NB4 (cell line): ENCODE results near the gene ZNF580.

Experiments
- MYC ChIP-seq: IDR thresholded peaks from 2 replicates; pipeline ENCODE4 v1.6.1; 2011; ENCODE audit warnings: low read depth, low read length
- POLR2A ChIP-seq: IDR thresholded peaks from 2 replicates; pipeline ENCODE4 v1.6.1; 2011; ENCODE audit warnings: mild to moderate bottlenecking; ENCODE audit not compliant: insufficient read length; ENCODE audit errors: extremely low read depth

DNA sequence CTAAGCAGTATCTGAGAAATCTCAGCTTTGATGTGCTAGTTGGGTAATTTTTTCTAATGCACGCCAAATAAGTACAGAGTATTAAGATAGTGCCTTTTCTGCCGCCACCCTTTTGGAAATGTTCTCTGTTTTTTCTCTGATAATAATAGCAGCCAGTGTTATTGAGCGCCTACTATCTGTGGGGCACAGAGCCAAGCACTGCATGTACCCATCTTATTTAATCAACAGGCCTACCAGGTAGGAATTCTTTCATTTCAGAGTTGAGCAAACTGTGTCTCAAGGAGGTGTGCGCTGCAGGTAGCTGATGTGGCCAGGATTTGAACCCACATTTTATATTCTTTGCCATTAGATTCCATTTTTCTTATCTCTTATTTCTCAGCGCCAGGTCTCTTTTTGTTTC is 35.6 kb downstream of the ZNF580 start:
- TF ChIP-seq POLR2A (no peak), MYC (no peak)
